GM12891 (cell line): ENCODE results near the gene SYPL2.

Experiments used
- POLR2A ChIP-seq: IDR thresholded peaks from 2 replicates; pipeline ENCODE4 v1.6.1; 2011; ENCODE audit warnings: low read depth, low read length, control low read depth
- POLR2AphosphoS5 ChIP-seq: IDR thresholded peaks from 2 replicates; pipeline ENCODE4 v1.6.1; 2011; ENCODE audit warnings: low read depth, low read length, control low read depth
- SPI1 ChIP-seq: IDR thresholded peaks from 2 replicates; pipeline ENCODE4 v1.6.1; 2011; ENCODE audit warnings: low read depth, low read length, control low read depth
- TAF1 ChIP-seq: IDR thresholded peaks from 2 replicates; pipeline ENCODE4 v1.6.1; 2011; ENCODE audit warnings: low read depth, low read length, control low read depth

DNA sequence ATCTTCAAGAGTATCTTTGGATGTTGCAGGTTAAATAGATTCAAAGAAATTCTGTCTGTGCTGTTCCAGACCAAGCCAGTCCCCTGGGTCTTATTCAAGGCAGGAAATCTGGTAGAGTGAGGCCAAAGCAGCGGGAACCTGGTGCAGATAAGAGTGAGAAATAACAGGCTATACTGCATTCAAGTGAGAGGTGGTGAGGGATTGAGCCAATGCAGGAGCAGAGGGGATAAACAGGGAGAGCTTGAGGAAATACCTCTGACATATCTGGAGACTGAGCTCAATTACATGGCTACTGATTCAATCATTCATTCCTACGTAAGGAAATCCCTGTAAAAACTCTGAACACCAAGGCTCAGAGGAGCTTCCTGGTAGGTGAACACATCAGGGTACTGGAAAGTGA, 22.9 kb upstream of the SYPL2 start:
- no peak for TF ChIP-seq POLR2A
- no peak for TF ChIP-seq TAF1
- no peak for TF ChIP-seq POLR2AphosphoS5
- no peak for TF ChIP-seq SPI1
